Activated CD4-positive, alpha-beta memory T cell treated with anti-CD3 and anti-CD28 coated beads for 36 hours (primary cell): ENCODE results near the gene LRRC4B. TPM values are rescaled to one million over a fixed set of nuclear protein-coding genes. Genes with fewer than 3 reads are reported as not detected.

ENCODE experiments used
- CTCF ChIA-PET: fragments of 350-600 bp; sonication (Branson Sonifier 250); formaldehyde crosslinking; loops from one replicate; lab custom pipeline; 2021; ENCODE audit warnings: antibody characterized with exemption, inconsistent platforms; lab: Charles Lee
- POLR2A ChIA-PET: fragments of 350-600 bp; sonication (Branson Sonifier 250); formaldehyde crosslinking; loops from one replicate; lab custom pipeline; 2021; ENCODE audit warnings: antibody characterized with exemption; lab: Charles Lee
- DNase-seq: peaks from one replicate; pipeline ENCODE4 v3.0.0-alpha.2; 2020
- H3K27ac Mint-ChIP-seq: one replicate; pipeline ENCODE4 v1.8.0; 2021; ENCODE audit warnings: mixed read lengths
- H3K27me3 Mint-ChIP-seq: one replicate; pipeline ENCODE4 v1.8.0; 2021; ENCODE audit warnings: mixed read lengths
- H3K36me3 Mint-ChIP-seq: one replicate; pipeline ENCODE4 v1.8.0; 2021; ENCODE audit warnings: mixed read lengths
- H3K4me1 Mint-ChIP-seq: one replicate; pipeline ENCODE4 v1.8.0; 2021; ENCODE audit warnings: low read depth, mixed read lengths
- H3K4me3 Mint-ChIP-seq: one replicate; pipeline ENCODE4 v1.8.0; 2021; ENCODE audit warnings: mild to moderate bottlenecking, mixed read lengths
- H3K9me3 Mint-ChIP-seq: one replicate; pipeline ENCODE4 v1.8.0; 2021; ENCODE audit warnings: mixed read lengths
- intact Hi-C: fragments of 100-400 bp; cut with micrococcal nuclease; formaldehyde crosslinking; loops from one replicate; pipeline ENCODE4 v1.15.1; 2023
- total RNA-seq, 2 experiments: library from RNA; stranded (reverse); gene quantifications; one replicate each; pipeline ENCODE4 v1.2.3, GENCODE V29; 2021

LRRC4B gene
- total RNA-seq, 2 experiments from 2014 or later, result not detected

GRCh38 chr19:50549059-50549926, 18.9 kb downstream of the LRRC4B start:
- H3K4me1 Mint-ChIP-seq, result no peaks in the 10 kb centered on the region
- peaks cover 40% of the 10 kb centered on the region for H3K27me3 Mint-ChIP-seq
- CTCF ChIA-PET, result no interaction called here
- no peaks in the 10 kb centered on the region for H3K36me3 Mint-ChIP-seq
- intact Hi-C loops, result no loop called here
- no peak overlapping the region for H3K27ac Mint-ChIP-seq
- no peak for DNase-seq
- no peak overlapping the region for H3K4me3 Mint-ChIP-seq
- no peaks in the 10 kb centered on the region for H3K9me3 Mint-ChIP-seq
- POLR2A ChIA-PET, result no interaction called here

- ChIA-PET CTCF (interaction anchor here (1.2 kb wide), 1 partner anchor 11 kb away, joined by 5 read pairs; no protein-coding TSS in a partner anchor), POLR2A (no interaction called here)
- no peak for DNase-seq
- no peaks in the 10 kb centered on the region for H3K4me1 Mint-ChIP-seq
- no peak overlapping the region for H3K27ac Mint-ChIP-seq
- intact Hi-C loops, result no loop called here
- H3K9me3 Mint-ChIP-seq, result no peaks in the 10 kb centered on the region
- H3K36me3 Mint-ChIP-seq, result no peaks in the 10 kb centered on the region
- H3K4me3 Mint-ChIP-seq, result no peak overlapping the region
- H3K27me3 Mint-ChIP-seq, result peaks cover 33% of the 10 kb centered on the region
Observed at GRCh38 chr19:50548191-50549058, 19.8 kb downstream of the LRRC4B start.

GRCh38 chr19:50547385-50548190, 20.6 kb downstream of the LRRC4B start:
- H3K9me3 Mint-ChIP-seq, result no peaks in the 10 kb centered on the region
- POLR2A ChIA-PET, result no interaction called here
- H3K27ac Mint-ChIP-seq, result no peak overlapping the region
- H3K36me3 Mint-ChIP-seq, result no peaks in the 10 kb centered on the region
- intact Hi-C loops, result no loop called here
- H3K4me1 Mint-ChIP-seq, result no peaks in the 10 kb centered on the region
- peaks cover 25% of the 10 kb centered on the region for H3K27me3 Mint-ChIP-seq
- no peak for DNase-seq
- CTCF ChIA-PET, result interaction anchor here (1.2 kb wide), 1 partner anchor 11 kb away, joined by 5 read pairs; no protein-coding TSS in a partner anchor
- no peak overlapping the region for H3K4me3 Mint-ChIP-seq

- Mint-ChIP-seq H3K4me3 (no peak overlapping the region), H3K4me1 (no peaks in the 10 kb centered on the region), H3K27ac (no peak overlapping the region), H3K36me3 (no peaks in the 10 kb centered on the region), H3K9me3 (no peaks in the 10 kb centered on the region), H3K27me3 (peaks cover 19% of the 10 kb centered on the region)
- intact Hi-C loops, result no loop called here
- ChIA-PET CTCF (no interaction called here), POLR2A (no interaction called here)
- no peak for DNase-seq
Observed at GRCh38 chr19:50546527-50547221, 21.6 kb downstream of the LRRC4B start.

GRCh38 chr19:50542943-50543342, 25.3 kb downstream of the LRRC4B start:
- Mint-ChIP-seq H3K9me3 (no peaks in the 10 kb centered on the region), H3K36me3 (no peaks in the 10 kb centered on the region), H3K27ac (no peak overlapping the region), H3K27me3 (peaks cover 7% of the 10 kb centered on the region), H3K4me1 (no peaks in the 10 kb centered on the region), H3K4me3 (no peak overlapping the region)
- intact Hi-C loops, result no loop called here
- ChIA-PET POLR2A (no interaction called here), CTCF (no interaction called here)
- no peak for DNase-seq

GRCh38 chr19:50537769-50538230, 30.4 kb downstream of the LRRC4B start:
- H3K4me3 Mint-ChIP-seq, result no peak overlapping the region
- peaks cover 7% of the 10 kb centered on the region for H3K9me3 Mint-ChIP-seq
- no peak overlapping the region for H3K27ac Mint-ChIP-seq
- POLR2A ChIA-PET, result no interaction called here
- no peaks in the 10 kb centered on the region for H3K36me3 Mint-ChIP-seq
- intact Hi-C loops, result loop anchor here (1.0 kb wide), 2 partner anchors 246 to 385 kb away; no protein-coding TSS in a partner anchor
- H3K4me1 Mint-ChIP-seq, result peaks cover 4% of the 10 kb centered on the region
- CTCF ChIA-PET, result interaction anchor here (0.7 to 8.2 kb wide), 19 partner anchors 9 to 384 kb away, joined by 3 to 77 read pairs (median 5); partner anchors contain the start of genes NAPSA and POLD1
- H3K27me3 Mint-ChIP-seq, result peaks cover 12% of the 10 kb centered on the region
- peak; percentile 80 for DNase-seq

GRCh38 chr19:50537306-50537685, 30.9 kb downstream of the LRRC4B start:
- POLR2A ChIA-PET, result no interaction called here
- no peaks in the 10 kb centered on the region for H3K36me3 Mint-ChIP-seq
- H3K4me3 Mint-ChIP-seq, result no peak overlapping the region
- H3K27me3 Mint-ChIP-seq, result peaks cover 17% of the 10 kb centered on the region
- CTCF ChIA-PET, result interaction anchor here (0.6 to 8.2 kb wide), 18 partner anchors 8 to 385 kb away, joined by 3 to 77 read pairs (median 5); partner anchors contain the start of genes NAPSA and POLD1
- intact Hi-C loops, result loop anchor here (1.0 kb wide), 2 partner anchors 246 to 385 kb away; no protein-coding TSS in a partner anchor
- DNase-seq, result no peak
- H3K9me3 Mint-ChIP-seq, result peaks cover 12% of the 10 kb centered on the region
- H3K4me1 Mint-ChIP-seq, result peaks cover 4% of the 10 kb centered on the region
- H3K27ac Mint-ChIP-seq, result no peak overlapping the region

GRCh38 chr19:50536662-50537305, 31.5 kb downstream of the LRRC4B start:
- no peak for DNase-seq
- H3K36me3 Mint-ChIP-seq, result no peaks in the 10 kb centered on the region
- peaks cover 19% of the 10 kb centered on the region for H3K27me3 Mint-ChIP-seq
- H3K9me3 Mint-ChIP-seq, result peaks cover 12% of the 10 kb centered on the region
- intact Hi-C loops, result loop anchor here (1.0 kb wide), 2 partner anchors 247 to 386 kb away; no protein-coding TSS in a partner anchor
- POLR2A ChIA-PET, result no interaction called here
- H3K4me3 Mint-ChIP-seq, result no peak overlapping the region
- no peak overlapping the region for H3K27ac Mint-ChIP-seq
- peaks cover 4% of the 10 kb centered on the region for H3K4me1 Mint-ChIP-seq
- CTCF ChIA-PET, result interaction anchor here (0.6 to 8.2 kb wide), 12 partner anchors 8 to 385 kb away, joined by 3 to 77 read pairs (median 6); no protein-coding TSS in a partner anchor

GRCh38 chr19:50535672-50536187, 32.5 kb downstream of the LRRC4B start:
- no peak overlapping the region for H3K27ac Mint-ChIP-seq
- CTCF ChIA-PET, result interaction anchor here (0.6 to 8.2 kb wide), 2 partner anchors 21 to 39 kb away, joined by 4 to 77 read pairs; no protein-coding TSS in a partner anchor
- peaks cover 4% of the 10 kb centered on the region for H3K4me1 Mint-ChIP-seq
- no peak overlapping the region for H3K4me3 Mint-ChIP-seq
- POLR2A ChIA-PET, result no interaction called here
- DNase-seq, result no peak
- H3K27me3 Mint-ChIP-seq, result peaks cover 21% of the 10 kb centered on the region
- no peaks in the 10 kb centered on the region for H3K36me3 Mint-ChIP-seq
- H3K9me3 Mint-ChIP-seq, result peaks cover 12% of the 10 kb centered on the region
- intact Hi-C loops, result no loop called here

- DNase-seq, result no peak
- H3K36me3 Mint-ChIP-seq, result no peaks in the 10 kb centered on the region
- H3K27me3 Mint-ChIP-seq, result peaks cover 23% of the 10 kb centered on the region
- peaks cover 4% of the 10 kb centered on the region for H3K4me1 Mint-ChIP-seq
- ChIA-PET POLR2A (no interaction called here), CTCF (interaction anchor here (8.2 kb wide), 1 partner anchor 22 kb away, joined by 77 read pairs; no protein-coding TSS in a partner anchor)
- no peak overlapping the region for H3K27ac Mint-ChIP-seq
- intact Hi-C loops, result no loop called here
- H3K4me3 Mint-ChIP-seq, result no peak overlapping the region
- peaks cover 12% of the 10 kb centered on the region for H3K9me3 Mint-ChIP-seq
Observed at GRCh38 chr19:50534478-50534877, 33.8 kb downstream of the LRRC4B start.
